Activated CD8-positive, alpha-beta T cell treated with anti-CD3 and anti-CD28 coated beads for 36 hours (primary cell): Measurements from ENCODE around the gene ARPIN. TPM values are rescaled to one million over a fixed set of nuclear protein-coding genes. Genes with fewer than 3 reads are reported as not detected.

Experiments
- ATAC-seq: fragments of 200-7000 bp; cut with Tn5 transposase; one replicate; pipeline ENCODE4 v1.10.0; 2021; ENCODE audit warnings: mild to moderate bottlenecking, moderate library complexity
- CTCF ChIA-PET: fragments of 350-600 bp; sonication (Branson Sonifier 250); formaldehyde crosslinking; loops from one replicate; lab custom pipeline; 2021; ENCODE audit warnings: antibody characterized with exemption; lab: Charles Lee
- POLR2A ChIA-PET: fragments of 350-600 bp; sonication (Branson Sonifier 250); formaldehyde crosslinking; loops from one replicate; lab custom pipeline; 2021; ENCODE audit warnings: antibody characterized with exemption; lab: Charles Lee
- DNase-seq: peaks from one replicate; pipeline ENCODE4 v3.0.0-alpha.2; 2020
- H3K27ac Mint-ChIP-seq: one replicate; pipeline ENCODE4 v1.8.0; 2021; ENCODE audit warnings: mild to moderate bottlenecking, mixed read lengths
- H3K27me3 Mint-ChIP-seq: one replicate; pipeline ENCODE4 v1.8.0; 2021; ENCODE audit warnings: mixed read lengths
- H3K36me3 Mint-ChIP-seq: one replicate; pipeline ENCODE4 v1.8.0; 2021; ENCODE audit warnings: low read depth, mixed read lengths
- H3K4me1 Mint-ChIP-seq: one replicate; pipeline ENCODE4 v1.8.0; 2021; ENCODE audit warnings: low read depth, mixed read lengths
- H3K4me3 Mint-ChIP-seq: one replicate; pipeline ENCODE4 v1.8.0; 2021; ENCODE audit warnings: mild to moderate bottlenecking, moderate library complexity, mixed read lengths
- H3K9me3 Mint-ChIP-seq: one replicate; pipeline ENCODE4 v1.8.0; 2021; ENCODE audit warnings: mixed read lengths
- intact Hi-C: fragments of 100-400 bp; cut with micrococcal nuclease; formaldehyde crosslinking; loops from one replicate; pipeline ENCODE4 v1.10.0; 2022
- total RNA-seq, 2 experiments: library from RNA; stranded (reverse); gene quantifications; one replicate each; pipeline ENCODE4 v1.2.3, GENCODE V29; 2021
- TF ChIP-seq, protein P1 (sequence below): fragments of 200-600 bp; IDR thresholded peaks from one replicate; pipeline ENCODE4 v1.8.0; 2022; ENCODE audit warnings: antibody characterized with exemption, mild to moderate bottlenecking

ARPIN gene
- total RNA-seq, 2 experiments from 2014 or later, result not detected

GRCh38 chr15:89883518-89883917 lies 29.2 kb downstream of the ARPIN start:
- ATAC-seq (no peak), DNase-seq (no peak)
- H3K27me3 Mint-ChIP-seq, result no peaks in the 10 kb centered on the region
- ChIA-PET CTCF (interaction anchor here (1.4 kb wide), 1 partner anchor 9 kb away, joined by 11 read pairs; no protein-coding TSS in a partner anchor), POLR2A (no interaction called here)
- no peaks in the 10 kb centered on the region for H3K9me3 Mint-ChIP-seq
- H3K4me1 Mint-ChIP-seq, result no peaks in the 10 kb centered on the region
- intact Hi-C loops, result loop anchor here (5.0 kb wide), 1 partner anchor 36 kb away; no protein-coding TSS in a partner anchor
- no peak overlapping the region for H3K4me3 Mint-ChIP-seq
- TF ChIP-seq, protein P1, sequence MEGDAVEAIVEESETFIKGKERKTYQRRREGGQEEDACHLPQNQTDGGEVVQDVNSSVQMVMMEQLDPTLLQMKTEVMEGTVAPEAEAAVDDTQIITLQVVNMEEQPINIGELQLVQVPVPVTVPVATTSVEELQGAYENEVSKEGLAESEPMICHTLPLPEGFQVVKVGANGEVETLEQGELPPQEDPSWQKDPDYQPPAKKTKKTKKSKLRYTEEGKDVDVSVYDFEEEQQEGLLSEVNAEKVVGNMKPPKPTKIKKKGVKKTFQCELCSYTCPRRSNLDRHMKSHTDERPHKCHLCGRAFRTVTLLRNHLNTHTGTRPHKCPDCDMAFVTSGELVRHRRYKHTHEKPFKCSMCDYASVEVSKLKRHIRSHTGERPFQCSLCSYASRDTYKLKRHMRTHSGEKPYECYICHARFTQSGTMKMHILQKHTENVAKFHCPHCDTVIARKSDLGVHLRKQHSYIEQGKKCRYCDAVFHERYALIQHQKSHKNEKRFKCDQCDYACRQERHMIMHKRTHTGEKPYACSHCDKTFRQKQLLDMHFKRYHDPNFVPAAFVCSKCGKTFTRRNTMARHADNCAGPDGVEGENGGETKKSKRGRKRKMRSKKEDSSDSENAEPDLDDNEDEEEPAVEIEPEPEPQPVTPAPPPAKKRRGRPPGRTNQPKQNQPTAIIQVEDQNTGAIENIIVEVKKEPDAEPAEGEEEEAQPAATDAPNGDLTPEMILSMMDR, result no peak
- no peak overlapping the region for H3K27ac Mint-ChIP-seq
- H3K36me3 Mint-ChIP-seq, result peaks cover 11% of the 10 kb centered on the region

DNA sequence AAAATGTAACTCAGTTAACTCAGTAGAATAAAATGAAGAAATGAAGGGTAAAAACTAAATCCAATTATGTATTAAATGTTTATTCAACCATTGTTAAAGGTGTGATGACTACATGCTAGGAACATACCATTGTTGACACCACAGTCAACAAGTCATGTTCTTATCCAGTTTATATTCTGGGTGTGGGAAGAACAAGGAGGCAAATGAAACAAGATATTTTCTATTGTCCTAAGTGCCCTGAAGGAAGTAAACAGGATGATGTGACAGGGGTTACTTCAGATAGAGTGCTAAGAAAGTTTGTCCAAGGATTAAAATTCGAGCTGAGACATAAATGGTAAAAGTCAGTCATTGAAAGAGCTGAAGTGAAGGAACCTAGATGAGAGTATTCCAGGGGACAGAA lies 32.0 kb downstream of the ARPIN start:
- DNase-seq (no peak), ATAC-seq (no peak)
- TF ChIP-seq, protein P1, result no peak
- Mint-ChIP-seq H3K27ac (peak overlapping the region; percentile 17), H3K4me1 (no peaks in the 10 kb centered on the region), H3K9me3 (no peaks in the 10 kb centered on the region), H3K36me3 (peaks cover 9% of the 10 kb centered on the region), H3K27me3 (no peaks in the 10 kb centered on the region), H3K4me3 (no peak overlapping the region)
- intact Hi-C loops, result loop anchor here (5.0 kb wide), 1 partner anchor 33 kb away; no protein-coding TSS in a partner anchor
- POLR2A ChIA-PET, result no interaction called here
- CTCF ChIA-PET, result interaction anchor here (1.0 kb wide), 1 partner anchor 16 kb away, joined by 3 read pairs; no protein-coding TSS in a partner anchor

GRCh38 chr15:89878323-89878722 lies 34.4 kb downstream of the ARPIN start:
- Mint-ChIP-seq H3K36me3 (peaks cover 13% of the 10 kb centered on the region), H3K27me3 (no peaks in the 10 kb centered on the region), H3K27ac (no peak overlapping the region), H3K9me3 (no peaks in the 10 kb centered on the region), H3K4me1 (peaks cover 5% of the 10 kb centered on the region), H3K4me3 (no peak overlapping the region)
- CTCF ChIA-PET, result interaction anchor here (0.8 to 4.9 kb wide), 2 partner anchors 9 to 117 kb away, joined by 3 to 61 read pairs; no protein-coding TSS in a partner anchor
- POLR2A ChIA-PET, result no interaction called here
- ATAC-seq (no peak), DNase-seq (no peak)
- intact Hi-C loops, result no loop called here
- TF ChIP-seq, protein P1, result no peak

- ATAC-seq, result no peak
- peaks cover 13% of the 10 kb centered on the region for H3K36me3 Mint-ChIP-seq
- CTCF ChIA-PET, result interaction anchor here (0.8 to 4.9 kb wide), 9 partner anchors 10 to 195 kb away, joined by 3 to 70 read pairs (median 5); partner anchors contain the start of gene AP3S2
- intact Hi-C loops, result no loop called here
- DNase-seq, result no peak
- POLR2A ChIA-PET, result interaction anchor here (1.4 kb wide), 1 partner anchor 11 kb away, joined by 6 read pairs; no protein-coding TSS in a partner anchor
- no peaks in the 10 kb centered on the region for H3K9me3 Mint-ChIP-seq
- TF ChIP-seq, protein P1, result no peak
- peaks cover 5% of the 10 kb centered on the region for H3K4me1 Mint-ChIP-seq
- no peaks in the 10 kb centered on the region for H3K27me3 Mint-ChIP-seq
- no peak overlapping the region for H3K4me3 Mint-ChIP-seq
- no peak overlapping the region for H3K27ac Mint-ChIP-seq
These were observed 35.7 kb downstream of the ARPIN start for GRCh38 chr15:89877083-89877425.

DNA sequence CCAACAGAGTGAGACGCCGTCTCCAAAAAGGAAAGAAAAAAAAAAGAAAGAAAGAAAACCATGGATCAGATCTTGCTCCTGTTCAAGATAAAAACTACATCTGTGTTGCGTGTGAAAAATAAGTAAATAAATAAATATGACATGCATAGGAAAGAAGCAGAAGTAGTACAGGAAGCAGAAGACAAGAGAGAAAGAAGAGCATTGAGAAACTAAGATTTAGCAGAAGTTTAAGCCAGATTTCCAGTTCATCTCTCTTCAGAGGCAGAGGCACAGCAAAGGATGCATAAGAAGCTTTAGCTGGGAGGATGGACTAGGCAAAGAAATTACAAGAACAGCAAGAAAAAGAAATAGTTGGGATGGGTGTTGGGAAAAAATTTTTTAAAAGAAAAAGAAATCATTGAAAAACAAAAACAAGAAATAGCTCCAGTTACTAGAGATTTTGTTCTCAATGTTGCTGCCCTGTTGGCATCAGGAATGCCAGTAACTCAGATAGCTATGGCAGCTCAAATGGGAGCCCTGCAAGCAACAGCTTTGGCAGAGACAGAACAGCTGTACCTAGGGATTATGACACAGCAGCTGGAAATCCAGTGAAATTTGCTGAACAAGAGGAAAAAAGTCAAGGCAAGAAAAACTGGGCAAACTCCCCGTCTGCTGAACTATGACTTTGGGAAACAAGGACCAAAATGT lies 36.2 kb downstream of the ARPIN start:
- TF ChIP-seq, protein P1, result no peak
- Mint-ChIP-seq H3K27me3 (no peaks in the 10 kb centered on the region), H3K4me3 (no peak overlapping the region), H3K27ac (no peak overlapping the region), H3K4me1 (peaks cover 5% of the 10 kb centered on the region), H3K36me3 (peaks cover 13% of the 10 kb centered on the region), H3K9me3 (no peaks in the 10 kb centered on the region)
- CTCF ChIA-PET, result interaction anchor here (0.8 to 4.9 kb wide), 8 partner anchors 10 to 136 kb away, joined by 3 to 70 read pairs (median 6); partner anchors contain the start of gene AP3S2
- no peak for ATAC-seq
- intact Hi-C loops, result no loop called here
- POLR2A ChIA-PET, result interaction anchor here (1.4 kb wide), 1 partner anchor 11 kb away, joined by 6 read pairs; no protein-coding TSS in a partner anchor
- no peak for DNase-seq
